ENCODE results near the gene SH3D21.

SH3D21 gene

DNA sequence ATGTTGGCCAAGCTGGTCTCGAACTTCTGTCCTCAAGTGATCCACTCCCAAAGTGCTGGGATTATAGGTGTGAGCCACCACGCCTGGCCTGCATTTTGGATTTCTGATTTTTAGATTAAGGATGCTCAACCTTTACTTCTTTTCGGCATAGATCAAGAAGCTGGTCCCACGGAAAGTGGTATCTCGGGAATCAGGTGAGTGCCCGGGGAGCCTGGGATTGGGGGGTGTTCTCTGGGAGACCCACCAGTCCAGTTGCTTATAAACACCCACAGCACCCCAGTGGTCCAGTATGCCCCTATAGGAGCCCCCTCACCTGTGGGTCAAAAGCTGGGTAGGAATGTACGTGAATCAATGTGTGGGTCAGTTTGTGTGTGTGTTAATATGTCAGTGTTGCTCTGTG lies 3.2 kb downstream of the SH3D21 start:
- Mint-ChIP-seq H3K27me3 (no peaks in the 10 kb centered on the region), H3K4me1 (ENCODE audit: low read depth) (peaks cover 30% of the 10 kb centered on the region), H3K4me3 (no peak overlapping the region), H3K36me3 (ENCODE audit: low read depth) (peaks cover 27% of the 10 kb centered on the region), H3K27ac (no peak overlapping the region), H3K9me3 (no peaks in the 10 kb centered on the region)
- DNase-seq: peak; percentile 9

- Mint-ChIP-seq H3K9me3 (no peaks in the 10 kb centered on the region), H3K27ac (peak overlapping the region; percentile 55), H3K4me3 (peak overlapping the region; percentile 61), H3K27me3 (peaks cover 12% of the 10 kb centered on the region), H3K36me3 (ENCODE audit: low read depth) (no peaks in the 10 kb centered on the region), H3K4me1 (ENCODE audit: low read depth) (peaks cover 26% of the 10 kb centered on the region)
- no peak for DNase-seq
Measured at GRCh38 chr1:36320291-36320761, 14.2 kb downstream of the SH3D21 start.

GRCh38 chr1:36320767-36321118 lies 14.6 kb downstream of the SH3D21 start:
- Mint-ChIP-seq H3K4me3 (peak overlapping the region; percentile 61), H3K9me3 (no peaks in the 10 kb centered on the region), H3K4me1 (ENCODE audit: low read depth) (peaks cover 26% of the 10 kb centered on the region), H3K27me3 (peaks cover 12% of the 10 kb centered on the region), H3K27ac (peak overlapping the region; percentile 55), H3K36me3 (ENCODE audit: low read depth) (no peaks in the 10 kb centered on the region)
- DNase-seq: peak; percentile 40

DNA sequence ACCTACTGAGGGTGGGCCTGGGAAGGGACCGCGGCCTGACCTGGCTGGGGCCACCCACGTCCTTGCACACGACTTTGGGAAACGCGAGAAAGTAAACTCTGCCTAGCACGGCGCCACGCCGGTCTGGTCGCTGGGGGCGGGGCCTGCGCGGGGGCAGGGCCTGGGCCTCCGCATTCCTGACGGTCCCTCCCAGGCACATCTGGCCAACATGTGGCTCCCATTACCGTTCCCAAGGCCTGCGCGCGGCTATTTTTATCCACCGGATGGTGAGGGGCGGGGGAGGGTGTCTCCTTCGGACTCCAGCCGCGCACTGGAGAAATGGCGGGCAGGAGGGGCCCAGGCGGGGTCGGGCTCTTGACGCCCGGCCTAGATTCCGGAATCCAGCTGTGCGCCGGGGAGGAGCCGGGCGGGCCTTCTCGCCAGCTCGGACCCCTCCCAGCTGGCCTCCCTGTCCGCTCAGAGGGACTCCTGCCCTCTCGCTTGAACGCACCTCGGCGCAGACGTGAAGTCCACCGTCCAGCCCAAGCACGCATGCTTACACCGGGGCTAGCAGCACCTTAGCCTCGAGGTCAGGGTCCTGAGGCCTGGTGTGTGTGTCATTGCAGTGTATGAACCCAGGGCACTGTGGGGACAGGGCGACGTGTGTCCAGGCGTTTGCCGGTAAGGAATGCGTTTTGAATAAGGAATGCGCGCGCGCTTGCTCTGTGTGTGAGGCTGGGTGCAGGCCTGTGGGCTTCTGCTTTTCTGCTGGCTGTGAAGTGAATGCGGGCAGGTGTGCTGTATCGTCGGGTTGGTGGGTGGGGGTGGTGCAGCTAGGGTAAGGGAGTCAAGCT lies 15.2 kb downstream of the SH3D21 start:
- peak; percentile 64 for DNase-seq
- H3K4me3 Mint-ChIP-seq: peak overlapping the region; percentile 33
- no peak overlapping the region for H3K27ac Mint-ChIP-seq
- H3K9me3 Mint-ChIP-seq: no peaks in the 10 kb centered on the region
- peaks cover 14% of the 10 kb centered on the region for H3K27me3 Mint-ChIP-seq
- H3K4me1 Mint-ChIP-seq (ENCODE audit: low read depth): peaks cover 26% of the 10 kb centered on the region
- no peaks in the 10 kb centered on the region for H3K36me3 Mint-ChIP-seq (ENCODE audit: low read depth)

DNA sequence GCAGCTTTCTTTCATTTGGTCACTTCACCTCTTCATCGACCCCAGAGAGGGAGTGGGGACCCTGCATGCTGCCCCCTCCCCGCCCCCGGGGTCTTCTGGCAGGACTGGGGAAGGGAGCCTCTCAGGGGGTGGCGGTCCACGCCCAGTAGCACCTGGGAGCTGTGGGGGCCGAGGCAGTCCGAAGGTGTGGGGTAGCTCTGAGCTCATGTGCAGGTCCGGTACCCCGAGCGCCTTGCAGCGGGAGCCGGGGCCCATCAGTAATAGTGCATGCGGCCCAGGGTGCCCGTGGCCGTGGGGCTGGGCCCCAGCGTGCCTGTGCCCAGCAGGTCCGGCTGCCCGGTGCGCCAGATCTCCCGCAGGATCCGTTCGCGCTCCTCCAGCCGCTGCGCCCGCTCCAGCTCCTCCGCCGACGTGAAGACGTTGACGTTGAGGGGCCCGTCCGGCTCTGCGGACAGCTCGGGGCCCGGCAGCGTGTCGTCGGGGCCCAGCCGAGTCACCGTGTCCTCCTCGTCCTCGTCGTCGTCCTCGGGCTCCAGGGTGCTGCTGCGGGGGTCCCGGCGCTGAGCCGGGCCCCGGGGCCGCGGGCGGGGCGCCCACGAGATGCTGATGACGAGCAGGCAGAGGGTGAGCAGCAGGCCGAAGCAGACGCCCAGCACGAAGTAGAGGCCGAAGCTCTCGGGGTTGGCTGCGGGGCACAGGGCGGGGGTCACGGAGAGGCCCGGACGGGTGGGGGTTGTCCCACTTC lies 16.0 kb downstream of the SH3D21 start:
- no peak overlapping the region for H3K27ac Mint-ChIP-seq
- DNase-seq: peak; percentile 40
- H3K4me1 Mint-ChIP-seq (ENCODE audit: low read depth): peaks cover 26% of the 10 kb centered on the region
- peak overlapping the region; percentile 73 for H3K4me3 Mint-ChIP-seq
- peaks cover 16% of the 10 kb centered on the region for H3K27me3 Mint-ChIP-seq
- no peaks in the 10 kb centered on the region for H3K36me3 Mint-ChIP-seq (ENCODE audit: low read depth)
- no peaks in the 10 kb centered on the region for H3K9me3 Mint-ChIP-seq

DNA sequence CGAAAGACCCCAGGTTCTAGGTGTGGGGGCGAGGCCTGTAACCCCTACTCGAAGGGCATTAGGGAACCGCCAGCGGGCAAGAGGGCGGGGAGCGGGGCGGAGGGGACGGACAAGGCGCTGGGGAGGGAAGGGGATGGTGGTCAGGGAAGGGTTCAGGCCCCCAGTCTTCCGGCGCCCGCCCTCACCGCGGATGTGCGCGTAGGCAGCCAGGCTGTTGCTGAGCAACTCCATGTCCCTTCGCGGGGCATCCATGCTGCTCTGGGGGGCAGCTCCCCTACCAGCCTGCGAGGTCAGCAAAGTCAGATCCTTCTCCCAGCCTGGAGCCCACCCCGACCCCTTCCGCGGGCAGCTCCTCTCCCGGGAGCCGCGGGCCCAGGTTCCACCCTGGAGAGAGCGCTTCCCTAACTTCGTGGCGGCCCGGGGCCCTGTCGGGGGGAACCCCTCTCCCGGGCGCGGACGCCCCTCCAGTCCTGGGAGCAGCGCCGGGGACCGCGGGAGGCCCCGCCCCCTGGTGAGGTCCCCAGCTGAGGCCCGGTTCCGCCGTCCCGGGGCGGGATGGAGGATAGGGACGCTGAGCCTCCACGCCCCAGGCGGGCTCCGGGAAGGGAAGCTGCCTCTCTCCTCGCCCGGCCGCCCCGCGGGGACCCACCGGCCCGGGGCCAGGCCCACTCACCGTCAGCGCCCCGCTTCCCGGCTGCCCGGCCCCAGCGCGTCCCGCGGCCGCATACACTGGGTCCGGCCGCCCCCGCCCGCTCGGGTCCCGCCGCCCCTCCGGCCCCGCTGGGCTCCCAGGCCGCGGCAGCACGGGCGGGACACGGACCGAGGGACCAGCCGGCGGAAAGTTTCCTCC lies 16.8 kb downstream of the SH3D21 start:
- H3K4me3 Mint-ChIP-seq: peak overlapping the region; percentile 73
- peak overlapping the region; percentile 40 for H3K27ac Mint-ChIP-seq
- peaks cover 16% of the 10 kb centered on the region for H3K27me3 Mint-ChIP-seq
- H3K4me1 Mint-ChIP-seq (ENCODE audit: low read depth): peaks cover 26% of the 10 kb centered on the region
- DNase-seq: peak; percentile 61
- no peaks in the 10 kb centered on the region for H3K36me3 Mint-ChIP-seq (ENCODE audit: low read depth)
- no peaks in the 10 kb centered on the region for H3K9me3 Mint-ChIP-seq

- H3K27ac Mint-ChIP-seq: peak within 1 kb of the TSS; percentile 40
- peaks cover 16% of the 10 kb centered on the region for H3K27me3 Mint-ChIP-seq
- peak; percentile 59 for DNase-seq
- peaks cover 26% of the 10 kb centered on the region for H3K4me1 Mint-ChIP-seq (ENCODE audit: low read depth)
- H3K9me3 Mint-ChIP-seq: no peaks in the 10 kb centered on the region
- H3K4me3 Mint-ChIP-seq: peak within 1 kb of the TSS; percentile 75
- H3K36me3 Mint-ChIP-seq (ENCODE audit: low read depth): no peaks in the 10 kb centered on the region
Measured at GRCh38 chr1:36323636-36324352, 17.6 kb downstream of the SH3D21 start, which contains the start of gene EVA1B. Gene EVA1B (minus strand): TSS chr1:36323645. CDS start chr1:36323037, 608 bp downstream.

- Mint-ChIP-seq H3K27ac (no peak overlapping the region), H3K4me3 (peak overlapping the region; percentile 35), H3K4me1 (ENCODE audit: low read depth) (peaks cover 26% of the 10 kb centered on the region), H3K27me3 (peaks cover 16% of the 10 kb centered on the region), H3K9me3 (no peaks in the 10 kb centered on the region), H3K36me3 (ENCODE audit: low read depth) (no peaks in the 10 kb centered on the region)
- DNase-seq: no peak
Measured at GRCh38 chr1:36324353-36324703, 18.2 kb downstream of the SH3D21 start.

GRCh38 chr1:36326499-36326898 lies 20.3 kb downstream of the SH3D21 start:
- H3K27me3 Mint-ChIP-seq: peaks cover 14% of the 10 kb centered on the region
- peaks cover 19% of the 10 kb centered on the region for H3K4me1 Mint-ChIP-seq (ENCODE audit: low read depth)
- no peaks in the 10 kb centered on the region for H3K9me3 Mint-ChIP-seq
- no peak overlapping the region for H3K4me3 Mint-ChIP-seq
- no peak overlapping the region for H3K27ac Mint-ChIP-seq
- no peaks in the 10 kb centered on the region for H3K36me3 Mint-ChIP-seq (ENCODE audit: low read depth)
- DNase-seq: no peak

GRCh38 chr1:36327421-36328087 lies 21.4 kb downstream of the SH3D21 start:
- peaks cover 14% of the 10 kb centered on the region for H3K27me3 Mint-ChIP-seq
- no peak for DNase-seq
- H3K36me3 Mint-ChIP-seq (ENCODE audit: low read depth): no peaks in the 10 kb centered on the region
- H3K27ac Mint-ChIP-seq: no peak overlapping the region
- no peaks in the 10 kb centered on the region for H3K9me3 Mint-ChIP-seq
- no peak overlapping the region for H3K4me3 Mint-ChIP-seq
- peaks cover 15% of the 10 kb centered on the region for H3K4me1 Mint-ChIP-seq (ENCODE audit: low read depth)

GRCh38 chr1:36328088-36328480 lies 21.9 kb downstream of the SH3D21 start:
- Mint-ChIP-seq H3K4me3 (no peak overlapping the region), H3K4me1 (ENCODE audit: low read depth) (peaks cover 12% of the 10 kb centered on the region), H3K36me3 (ENCODE audit: low read depth) (no peaks in the 10 kb centered on the region), H3K9me3 (no peaks in the 10 kb centered on the region), H3K27ac (no peak overlapping the region), H3K27me3 (peaks cover 14% of the 10 kb centered on the region)
- DNase-seq: no peak

DNA sequence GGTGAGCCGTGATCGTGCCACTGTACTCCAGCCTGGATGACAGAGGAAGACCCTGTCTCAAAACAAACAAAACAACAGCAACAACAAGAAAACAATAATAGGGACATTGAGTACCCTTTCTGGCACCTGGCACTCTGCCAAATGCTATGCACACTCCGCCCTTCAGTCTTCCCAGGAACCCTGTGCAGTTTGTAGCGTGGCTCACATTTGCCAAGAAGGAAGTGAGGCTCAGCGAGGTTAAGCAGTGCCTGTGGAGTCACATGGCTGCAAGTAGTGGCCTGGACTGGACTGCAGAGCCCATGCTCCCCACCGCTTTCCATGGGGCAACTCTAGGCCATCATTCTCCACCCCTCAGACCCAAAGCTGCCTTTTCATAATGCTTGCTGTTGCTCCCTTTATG lies 22.5 kb downstream of the SH3D21 start:
- Mint-ChIP-seq H3K27me3 (peaks cover 14% of the 10 kb centered on the region), H3K27ac (no peak overlapping the region), H3K4me1 (ENCODE audit: low read depth) (peaks cover 11% of the 10 kb centered on the region), H3K36me3 (ENCODE audit: low read depth) (no peaks in the 10 kb centered on the region), H3K4me3 (no peak overlapping the region), H3K9me3 (no peaks in the 10 kb centered on the region)
- no peak for DNase-seq

DNA sequence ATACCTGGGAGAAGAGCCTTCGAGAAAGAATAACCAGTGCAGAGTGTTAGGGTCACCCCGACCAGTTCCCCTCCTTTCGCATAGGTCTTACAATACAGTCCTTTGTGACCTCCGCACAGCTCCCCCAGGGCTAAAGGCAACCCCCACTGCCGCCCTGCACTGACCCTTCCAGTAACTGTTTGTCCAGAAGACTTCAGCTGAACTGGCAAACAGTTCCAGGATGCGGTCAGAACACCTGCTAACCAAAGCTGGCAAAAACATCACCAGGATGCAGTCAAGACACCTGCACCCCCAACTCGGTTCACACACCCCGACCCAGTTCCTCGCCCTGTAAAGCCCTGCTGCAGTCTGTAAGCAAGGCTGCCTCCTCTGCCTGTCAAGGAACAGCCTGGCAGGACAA lies 23.6 kb downstream of the SH3D21 start:
- H3K36me3 Mint-ChIP-seq (ENCODE audit: low read depth): no peaks in the 10 kb centered on the region
- peaks cover 5% of the 10 kb centered on the region for H3K27me3 Mint-ChIP-seq
- H3K27ac Mint-ChIP-seq: no peak overlapping the region
- no peak for DNase-seq
- H3K4me1 Mint-ChIP-seq (ENCODE audit: low read depth): no peaks in the 10 kb centered on the region
- no peaks in the 10 kb centered on the region for H3K9me3 Mint-ChIP-seq
- no peak overlapping the region for H3K4me3 Mint-ChIP-seq

Measured in activated T-cell treated with anti-CD3 and anti-CD28 coated beads, Interleukin-2, amount 50 U/mL, for 24 hours (primary cell).